ENCODE data around the gene ENTPD1.

- TF ChIP-seq FOXM1 (IDR thresholded peaks at IDR 0.05; ENCODE audit: low read depth, low read length), result no peak
- no peak for TF ChIP-seq MAX (IDR thresholded peaks at IDR 0.05; ENCODE audit: low read depth, low read length)
- TF ChIP-seq SREBF1 (IDR thresholded peaks at IDR 0.05; ENCODE audit: low read length), result no peak
- TF ChIP-seq SMC3 (IDR thresholded peaks at IDR 0.05; ENCODE audit: borderline replicate concordance, low read length), result no peak
- TF ChIP-seq CTCF (IDR thresholded peaks at IDR 0.05 in 2 of 3, conservative IDR thresholded peaks at IDR 0.05 in 1 of 3; ENCODE audit: control insufficient read depth in 2 of 3, extremely low read depth in 1 of 3, insufficient read depth in 1 of 3, low read depth in 3 of 3, low read length in 3 of 3), result no peak
- TF ChIP-seq EGR1 (IDR thresholded peaks at IDR 0.05; ENCODE audit: borderline replicate concordance in 1 of 2, low read depth in 2 of 2, low read length in 2 of 2), result no peak
- no peak for TF ChIP-seq RELA (IDR thresholded peaks at IDR 0.05; ENCODE audit: borderline replicate concordance, partially characterized antibody)
- TF ChIP-seq NRF1 (conservative IDR thresholded peaks at IDR 0.05; ENCODE audit: low read depth, low read length), result no peak
- no peak for TF ChIP-seq PAX5 (IDR thresholded peaks at IDR 0.05; ENCODE audit: borderline replicate concordance, low read depth, low read length)
- TF ChIP-seq YY1 (IDR thresholded peaks at IDR 0.05; ENCODE audit: low read depth, low read length), result no peak
- TF ChIP-seq RFX5 (IDR thresholded peaks at IDR 0.05; ENCODE audit: low read depth, low read length), result no peak
- TF ChIP-seq CUX1 (IDR thresholded peaks at IDR 0.05; ENCODE audit: insufficient replicate concordance, low read depth, low read length), result no peak
- no peak for TF ChIP-seq POLR2A (IDR thresholded peaks at IDR 0.05; ENCODE audit: low read depth, low read length)
These were observed 125.4 kb downstream of the ENTPD1 start for GRCh38 chr10:95881316-95881715.
